Uterus (tissue), 2 donors: ENCODE results near the gene PKD2L1.

ENCODE experiments used
- CTCF ChIP-seq, 4 experiments: fragments of 200-600 bp in 2 of 4; fragments of 450-650 bp in 2 of 4; sonication (generic) in 2 of 4; IDR thresholded peaks; one replicate each; pipeline ENCODE4 v1.5.1; 2016 to 2019; ENCODE audit warnings: antibody characterized with exemption in 4 of 4, mild to moderate bottlenecking in 2 of 4, moderate library complexity in 1 of 4
- POLR2A ChIP-seq, 2 donors: fragments of 450-650 bp; IDR thresholded peaks; one replicate each; pipeline ENCODE4 v1.6.1; 2016; ENCODE audit warnings: antibody characterized with exemption in 2 of 2, mild to moderate bottlenecking in 1 of 2, moderate library complexity in 1 of 2

- TF ChIP-seq CTCF (IDR thresholded peaks at IDR 0.05) = no peak
- TF ChIP-seq POLR2A (IDR thresholded peaks at IDR 0.05) = no peak
Observed at GRCh38 chr10:100357059-100357858, 27.2 kb upstream of the PKD2L1 start.
